GM13977 (cell line): Measurements from ENCODE around the gene CORO2B.

Experiments used
- DNase-seq: peaks from one replicate; pipeline ENCODE4 v3.0.0; 2012; ENCODE audit warnings: low spot score
- in situ Hi-C: fragments of 300-500 bp; cut with MboI; formaldehyde crosslinking; loops from one replicate; pipeline ENCODE4 v1.12.0; 2022; ENCODE audit warnings: low sequenced_read_pairs, low pct_unique_long_range_greater_than_20kb, mixed read lengths, inconsistent platforms; ENCODE audit not compliant: unreplicated experiment
- TF ChIP-seq, protein P1 (sequence below): IDR thresholded peaks from 2 replicates; pipeline ENCODE4 v1.5.1; 2012; ENCODE audit warnings: mild to moderate bottlenecking, control low read depth; ENCODE audit not compliant: insufficient read depth; ENCODE audit errors: extremely low read depth, missing control alignments

CORO2B gene

DNA sequence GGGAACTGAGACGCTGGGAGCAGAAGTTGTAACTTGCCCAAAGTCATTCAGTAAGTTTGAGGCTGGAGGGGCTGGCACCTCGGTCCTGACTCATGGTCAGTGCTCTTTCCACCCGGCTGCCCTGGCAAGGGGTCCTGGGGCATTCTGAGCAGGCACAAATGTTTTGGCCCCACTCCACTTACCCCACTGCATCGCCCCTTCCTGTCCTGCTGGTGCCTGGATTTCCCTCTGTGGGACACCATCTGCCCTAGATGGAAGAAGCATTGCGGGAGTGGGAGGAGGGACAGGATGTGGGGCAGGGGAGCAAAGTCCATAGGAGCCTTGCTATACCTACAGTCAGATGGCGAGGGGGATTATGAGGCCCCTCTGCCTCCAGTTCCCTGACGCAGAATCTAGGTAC, 4.5 kb downstream of the CORO2B start:
- no peak for DNase-seq
- in situ Hi-C loops: no loop called here
- TF ChIP-seq, protein P1, sequence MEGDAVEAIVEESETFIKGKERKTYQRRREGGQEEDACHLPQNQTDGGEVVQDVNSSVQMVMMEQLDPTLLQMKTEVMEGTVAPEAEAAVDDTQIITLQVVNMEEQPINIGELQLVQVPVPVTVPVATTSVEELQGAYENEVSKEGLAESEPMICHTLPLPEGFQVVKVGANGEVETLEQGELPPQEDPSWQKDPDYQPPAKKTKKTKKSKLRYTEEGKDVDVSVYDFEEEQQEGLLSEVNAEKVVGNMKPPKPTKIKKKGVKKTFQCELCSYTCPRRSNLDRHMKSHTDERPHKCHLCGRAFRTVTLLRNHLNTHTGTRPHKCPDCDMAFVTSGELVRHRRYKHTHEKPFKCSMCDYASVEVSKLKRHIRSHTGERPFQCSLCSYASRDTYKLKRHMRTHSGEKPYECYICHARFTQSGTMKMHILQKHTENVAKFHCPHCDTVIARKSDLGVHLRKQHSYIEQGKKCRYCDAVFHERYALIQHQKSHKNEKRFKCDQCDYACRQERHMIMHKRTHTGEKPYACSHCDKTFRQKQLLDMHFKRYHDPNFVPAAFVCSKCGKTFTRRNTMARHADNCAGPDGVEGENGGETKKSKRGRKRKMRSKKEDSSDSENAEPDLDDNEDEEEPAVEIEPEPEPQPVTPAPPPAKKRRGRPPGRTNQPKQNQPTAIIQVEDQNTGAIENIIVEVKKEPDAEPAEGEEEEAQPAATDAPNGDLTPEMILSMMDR: no peak

DNA sequence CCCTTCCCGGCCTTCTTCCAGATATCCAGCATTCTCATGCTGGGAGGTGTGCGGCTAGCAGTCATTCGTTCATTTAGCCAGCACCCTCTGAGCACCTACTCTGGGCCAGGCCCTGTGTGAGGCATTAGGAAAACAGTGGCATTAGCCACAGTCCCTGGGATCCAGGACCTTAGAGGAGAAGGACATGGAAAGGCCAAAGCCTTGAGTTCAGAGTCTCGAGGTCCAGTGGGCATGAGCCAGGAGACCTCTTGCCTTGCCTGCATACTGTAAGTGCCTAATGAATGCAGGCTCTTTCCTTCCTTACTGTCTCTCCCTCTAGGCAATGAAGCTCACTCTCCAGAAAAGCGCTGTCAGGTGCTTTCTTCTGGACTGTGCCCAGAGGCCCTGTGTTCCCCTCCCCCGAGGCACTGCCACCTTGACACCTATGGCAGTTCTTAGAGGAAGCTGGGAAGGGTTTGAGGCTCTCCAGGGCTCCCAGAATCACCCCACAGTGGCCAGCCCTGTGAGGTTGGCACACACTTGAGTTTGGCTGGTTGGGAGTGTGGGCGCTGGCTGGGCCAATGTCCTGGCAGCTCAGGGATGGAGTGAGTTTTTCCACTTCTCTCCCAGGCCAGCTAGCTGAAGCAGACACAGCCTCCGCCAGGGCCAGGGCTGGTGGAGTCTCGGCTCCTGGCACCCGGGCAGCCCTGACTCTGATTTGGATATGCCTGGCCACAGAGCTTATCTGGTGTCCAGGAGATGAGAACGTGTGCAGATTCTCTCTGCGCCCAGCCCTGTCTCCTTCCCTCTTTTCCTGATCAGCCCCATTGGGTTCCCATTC, 5.4 kb downstream of the CORO2B start:
- no peak for DNase-seq
- in situ Hi-C loops: no loop called here
- TF ChIP-seq, protein P1: no peak

DNA sequence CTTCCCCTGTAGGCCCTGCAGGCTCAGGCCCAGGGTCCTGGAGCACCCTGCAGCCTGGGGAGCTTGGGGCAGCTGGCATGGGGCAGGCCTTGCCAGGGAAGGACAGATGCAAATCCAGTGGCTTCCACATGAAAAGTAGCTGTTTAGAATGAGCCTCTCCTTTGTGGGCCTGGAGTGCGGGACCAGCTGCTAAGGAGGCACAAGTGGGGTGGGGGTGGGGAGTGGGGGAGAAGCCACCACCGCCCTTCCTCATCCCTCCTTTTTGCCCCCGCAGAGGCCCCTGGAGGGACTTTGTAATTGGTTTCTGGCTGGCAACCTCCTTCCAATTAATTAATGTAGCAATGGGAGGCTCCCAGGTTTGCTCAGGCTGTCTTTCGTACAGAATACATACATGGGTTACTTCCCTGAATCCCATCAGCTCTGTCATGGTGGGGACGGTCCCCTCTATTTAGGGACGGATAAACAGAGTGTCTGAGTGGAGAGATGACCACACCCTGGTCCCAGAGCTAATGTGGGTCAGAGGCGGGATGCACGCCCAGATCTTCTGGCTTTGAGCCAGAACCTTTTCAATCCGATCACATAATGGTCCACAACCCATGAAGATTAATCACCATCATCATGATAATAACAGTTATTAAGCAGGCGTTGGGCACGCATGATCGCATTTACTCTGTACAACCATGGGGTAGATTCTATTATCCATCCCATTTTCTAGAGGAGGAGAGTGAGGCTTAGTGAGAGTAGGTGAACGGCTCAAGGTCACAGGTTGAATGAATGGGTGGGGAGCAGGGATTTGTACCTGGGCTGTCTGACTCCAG, 6.2 kb downstream of the CORO2B start:
- TF ChIP-seq, protein P1: no peak
- in situ Hi-C loops: no loop called here

DNA sequence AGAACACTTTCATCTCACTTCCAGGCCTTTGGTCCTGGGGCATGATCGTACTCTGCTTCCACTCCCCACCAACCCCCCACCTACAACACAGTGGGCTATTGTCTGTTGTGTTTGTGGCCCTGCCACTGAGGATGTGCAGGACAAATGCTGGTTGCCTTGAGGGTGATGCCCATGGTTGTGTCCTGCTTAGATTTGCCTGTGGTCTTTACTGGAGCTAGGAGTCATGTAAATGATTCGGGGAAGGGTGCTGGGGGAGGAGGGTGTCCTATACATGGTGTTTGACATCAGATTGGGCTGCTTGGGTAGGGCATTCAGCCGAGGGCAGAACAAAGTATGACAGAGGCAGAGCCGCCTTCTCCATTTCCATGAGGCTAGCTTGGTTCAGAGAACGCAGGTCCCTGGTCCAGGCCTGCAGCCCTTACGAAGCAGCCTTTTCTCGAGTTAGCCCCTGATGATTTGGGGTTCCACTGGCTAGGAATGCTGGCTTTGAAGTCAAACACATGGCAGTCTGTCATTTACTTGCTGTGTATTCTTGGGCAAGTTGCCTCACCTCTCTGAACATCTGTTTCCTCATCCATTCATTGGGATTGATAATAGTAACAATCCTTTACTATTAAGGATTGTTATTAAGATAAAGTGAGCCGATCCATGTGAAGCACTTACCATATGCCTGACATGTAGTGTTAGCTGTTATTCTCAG, 6.9 kb downstream of the CORO2B start:
- no peak for DNase-seq
- in situ Hi-C loops: no loop called here

More for the DNA sequence above, 6.2 kb downstream of the CORO2B start:
- no peak for DNase-seq

DNA sequence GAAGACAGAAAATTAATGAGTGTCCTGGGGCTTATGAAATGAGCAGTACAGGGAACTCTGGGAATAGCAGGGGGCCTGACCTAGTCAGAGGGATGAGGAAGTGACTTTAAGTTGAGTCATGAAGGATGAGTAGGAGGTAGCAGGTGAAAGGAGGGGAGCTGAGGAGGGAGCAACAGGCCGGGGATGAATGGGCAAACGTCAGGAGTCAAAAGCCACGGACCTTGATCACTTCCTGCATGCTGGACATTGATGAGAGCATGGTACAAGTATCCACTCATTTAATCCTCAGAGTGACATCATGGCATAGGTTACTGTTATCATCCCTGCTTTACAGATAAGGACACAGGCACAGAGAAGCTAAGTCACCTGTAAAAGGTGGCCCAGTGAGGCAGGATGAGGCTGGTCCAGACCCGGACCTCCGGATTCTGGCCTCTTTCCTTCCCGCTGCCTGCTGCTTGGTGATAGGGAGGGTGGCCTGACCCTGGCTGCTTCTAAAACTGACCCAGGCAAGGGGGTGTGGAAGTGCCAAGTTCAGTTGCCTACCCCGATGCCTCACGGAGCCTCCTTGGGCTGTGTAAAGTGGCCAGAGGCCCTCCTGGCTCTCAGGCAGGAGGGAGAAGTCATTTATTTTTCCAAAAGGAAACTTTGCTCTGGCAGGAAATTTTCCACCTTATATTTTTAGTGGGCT, 7.6 kb downstream of the CORO2B start:
- DNase-seq: no peak
- in situ Hi-C loops: no loop called here
- TF ChIP-seq, protein P1: no peak

More for the DNA sequence above, 6.9 kb downstream of the CORO2B start:
- TF ChIP-seq, protein P1: no peak
